LHCN-M2 (cell line): Measurements from ENCODE around the gene SMAD7. TPM values are rescaled to one million over a fixed set of nuclear protein-coding genes. Genes with fewer than 3 reads are reported as not detected.
A peak's percentile ranks its signal among the peaks of the same experiment; 100 is the strongest.

ENCODE experiments used
- DNase-seq: peaks from one replicate; pipeline ENCODE4 v3.0.0-alpha.2; 2012; ENCODE audit warnings: low read depth
- total RNA-seq: library from RNA; depleted of rRNA; stranded (reverse); fragments of >200 nt; gene quantifications from 2 replicates; pipeline ENCODE4 v1.2.3, GENCODE V29; 2014

The SMAD7 gene
- total RNA-seq, 1 experiment from 2014 or later, result 7.6 TPM

DNA sequence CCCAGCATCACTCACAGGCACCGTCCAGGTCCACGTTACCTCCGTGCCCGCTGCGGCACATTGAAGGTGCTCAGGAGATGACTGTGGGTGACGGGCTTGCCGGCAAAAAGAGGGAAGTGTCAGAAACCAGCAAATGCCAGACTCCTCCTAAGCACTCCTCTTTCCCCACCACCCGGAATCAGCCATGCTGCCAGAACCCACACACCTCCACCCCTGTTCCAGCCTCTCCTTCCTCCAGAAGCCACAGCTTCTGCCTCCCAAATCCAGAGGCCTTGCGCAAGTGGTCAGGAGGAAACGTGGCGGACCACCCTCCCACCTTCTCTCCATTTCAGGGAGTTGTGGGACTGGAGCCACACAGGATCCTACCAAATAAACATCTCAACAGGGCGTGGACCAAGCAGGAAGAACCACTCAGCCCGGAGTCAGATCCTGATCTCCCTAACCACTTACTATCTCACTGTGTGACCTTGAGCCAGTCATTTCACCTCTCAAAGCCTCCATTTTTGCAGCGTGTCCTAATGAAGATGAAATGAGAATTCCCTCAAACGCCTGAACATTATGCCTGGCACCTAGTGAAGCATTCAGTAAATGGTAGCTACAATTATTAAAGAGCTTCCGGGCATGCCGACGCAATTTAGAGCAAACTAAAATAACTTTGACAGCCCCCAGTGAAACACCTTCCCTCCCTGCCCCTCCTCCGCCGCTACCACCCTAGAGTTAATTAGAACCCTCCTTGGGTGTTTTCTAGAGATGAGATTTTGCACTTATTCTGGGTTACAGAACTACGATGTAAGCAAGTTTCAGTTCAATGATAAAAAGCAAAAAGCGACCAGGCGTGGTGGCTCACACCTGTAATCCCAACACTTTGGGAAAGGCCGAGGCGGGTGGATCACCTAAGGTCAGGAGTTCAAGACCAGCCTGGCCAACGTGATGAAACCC is 32.9 kb downstream of the SMAD7 start:
- DNase-seq, result no peak

DNA sequence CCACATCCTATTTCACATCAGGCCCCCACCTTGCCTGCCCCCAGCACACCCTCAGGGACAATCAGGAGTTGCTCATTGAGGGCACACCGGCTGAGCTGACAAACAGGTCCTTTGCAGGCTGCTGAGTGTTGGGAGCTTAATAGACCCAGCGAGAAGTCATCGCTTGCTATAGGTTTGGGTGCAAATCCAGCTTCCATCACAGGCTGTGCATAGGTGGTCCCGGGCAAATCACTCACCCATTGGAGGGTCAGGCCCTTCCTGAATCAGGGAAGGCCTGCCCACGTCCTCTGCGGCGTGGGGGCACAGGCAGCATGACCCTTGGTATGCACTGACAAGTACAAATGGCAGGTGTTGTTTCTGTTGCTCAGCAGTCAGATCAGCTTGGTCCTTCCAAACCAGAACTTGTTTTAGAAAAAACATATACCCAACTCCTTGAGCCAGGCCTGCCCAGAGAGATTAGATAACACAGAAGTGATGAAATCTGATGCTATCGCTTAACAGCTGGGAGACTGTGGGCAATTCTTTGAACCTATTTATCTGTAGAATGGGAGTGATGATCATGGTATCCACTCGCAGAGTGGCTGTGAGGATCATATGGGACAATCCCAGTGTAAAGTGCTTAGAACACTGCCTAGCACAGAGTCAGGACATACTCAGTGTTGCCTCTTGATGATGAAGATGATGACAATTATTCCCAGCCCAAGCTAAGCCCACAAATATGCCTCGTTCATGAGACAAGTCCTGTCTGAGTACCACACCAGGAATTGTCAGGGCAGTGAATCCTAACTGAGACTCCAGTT is 34.9 kb downstream of the SMAD7 start:
- peak; percentile 34 for DNase-seq

DNA sequence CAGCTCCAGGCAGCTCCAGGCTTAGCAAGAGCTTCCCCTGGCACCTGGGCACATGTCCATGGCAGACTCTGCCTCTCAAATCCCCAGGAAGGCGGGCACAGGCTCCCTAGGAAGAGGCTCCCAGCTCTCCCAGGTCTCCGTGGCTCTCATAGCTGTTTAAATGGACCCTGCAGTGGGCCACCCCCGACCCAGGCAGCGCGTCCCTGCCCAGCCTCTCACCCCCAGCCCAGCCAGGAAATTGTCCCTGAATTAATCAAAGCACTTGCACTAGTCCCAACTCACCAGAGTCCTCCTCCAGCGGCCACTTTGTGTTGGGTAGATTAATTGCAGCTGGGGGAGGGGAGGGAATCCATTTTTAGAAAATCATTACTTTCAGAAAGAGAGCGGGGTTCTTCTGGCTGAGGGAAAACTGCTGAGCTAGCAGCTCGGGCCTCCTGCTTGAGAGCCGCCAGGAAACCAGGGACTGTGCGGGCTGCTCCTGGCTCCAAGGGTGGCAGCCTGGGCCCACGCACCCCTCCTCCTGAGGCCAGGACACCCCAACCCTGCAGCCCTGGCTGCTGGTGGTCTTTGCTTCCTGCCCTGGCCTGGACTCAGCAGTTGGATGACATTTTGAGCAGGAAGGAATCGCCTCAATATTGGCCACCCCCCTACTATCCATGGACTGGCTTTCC is 36.0 kb downstream of the SMAD7 start:
- no peak for DNase-seq

DNA sequence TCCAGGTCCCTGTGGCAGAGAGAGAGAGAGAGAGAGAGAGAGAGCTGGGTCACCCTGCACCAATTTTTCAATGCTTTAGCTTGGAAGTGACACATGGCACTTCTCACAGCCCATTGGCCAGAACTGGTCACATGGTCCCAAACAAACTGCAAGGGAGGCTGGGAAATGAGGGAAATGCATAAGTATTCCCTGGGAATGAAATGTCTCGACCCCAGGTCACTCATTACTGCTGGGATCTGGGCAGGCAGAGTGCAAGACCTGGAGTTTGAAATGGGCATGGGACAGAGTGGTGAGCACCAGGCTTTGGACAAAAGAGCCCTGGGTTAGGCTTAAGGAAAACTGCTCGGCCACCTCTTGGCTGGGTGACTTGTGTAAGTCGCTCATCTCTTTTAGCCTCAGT is 37.0 kb downstream of the SMAD7 start:
- no peak for DNase-seq

DNA sequence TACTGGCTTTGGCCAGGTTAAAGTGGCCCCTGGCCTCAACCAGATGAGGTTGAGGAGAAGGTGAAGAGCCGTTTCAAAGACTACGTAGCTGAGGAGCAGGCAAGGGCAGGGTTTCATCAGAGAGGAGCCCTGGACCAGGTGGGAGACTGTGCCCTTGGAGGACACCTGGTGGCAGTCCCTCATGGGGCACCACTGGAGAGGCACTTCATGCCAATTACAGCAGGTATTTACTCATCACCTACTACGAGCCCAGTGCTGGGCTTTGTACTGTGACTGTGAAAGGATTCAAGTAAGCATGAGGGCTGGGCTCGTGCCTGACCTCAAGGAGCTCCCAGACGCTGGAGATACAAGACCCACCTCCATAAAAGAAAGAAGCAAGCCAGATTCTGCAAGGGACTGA is 37.6 kb downstream of the SMAD7 start:
- DNase-seq, result no peak

DNA sequence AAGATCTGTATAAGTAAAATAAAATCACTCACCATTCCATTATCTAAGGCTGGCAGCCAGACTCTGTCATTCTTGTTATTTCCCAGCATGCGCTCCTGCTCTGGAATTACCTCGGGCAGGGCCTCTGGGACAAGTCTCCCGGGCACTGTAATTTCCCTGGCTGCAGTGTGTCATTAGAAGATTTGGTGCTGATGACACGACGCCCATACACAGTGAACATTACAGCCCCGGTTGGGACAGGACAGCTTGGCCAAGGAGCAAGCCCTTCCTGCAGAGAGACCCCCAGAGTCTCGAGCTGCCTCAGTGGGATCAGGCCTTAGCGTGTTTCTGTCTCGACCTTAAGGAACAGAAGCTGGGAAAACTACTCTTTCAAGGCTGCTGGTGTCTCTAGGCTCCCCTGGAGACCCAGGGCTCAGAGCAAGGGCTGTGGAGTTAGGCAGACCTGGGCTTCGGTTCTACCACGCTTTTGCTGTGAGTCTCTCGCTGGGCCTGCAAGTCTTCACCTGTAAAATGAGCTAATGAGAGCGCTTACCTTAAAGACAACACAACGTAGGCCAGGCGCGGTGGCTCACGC is 39.7 kb downstream of the SMAD7 start:
- DNase-seq, result no peak

DNA sequence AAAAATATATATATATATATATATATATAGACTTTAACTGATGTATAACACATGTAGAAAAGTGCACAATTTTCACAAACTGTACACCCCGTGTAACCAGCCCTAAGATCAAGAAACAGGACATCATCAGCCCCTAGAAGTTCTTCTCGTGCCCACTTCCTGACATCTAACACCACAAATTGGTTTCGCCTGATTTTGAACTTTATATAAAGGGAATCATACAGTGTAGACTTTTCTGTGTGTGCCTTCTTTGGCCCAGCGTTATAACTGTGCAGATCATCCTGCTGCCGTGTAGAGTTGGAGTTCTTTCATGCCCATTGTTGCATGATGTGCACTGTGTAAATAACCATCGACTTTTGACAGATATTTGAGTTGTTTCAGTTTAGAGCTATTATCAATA is 41.0 kb downstream of the SMAD7 start:
- DNase-seq, result no peak

DNA sequence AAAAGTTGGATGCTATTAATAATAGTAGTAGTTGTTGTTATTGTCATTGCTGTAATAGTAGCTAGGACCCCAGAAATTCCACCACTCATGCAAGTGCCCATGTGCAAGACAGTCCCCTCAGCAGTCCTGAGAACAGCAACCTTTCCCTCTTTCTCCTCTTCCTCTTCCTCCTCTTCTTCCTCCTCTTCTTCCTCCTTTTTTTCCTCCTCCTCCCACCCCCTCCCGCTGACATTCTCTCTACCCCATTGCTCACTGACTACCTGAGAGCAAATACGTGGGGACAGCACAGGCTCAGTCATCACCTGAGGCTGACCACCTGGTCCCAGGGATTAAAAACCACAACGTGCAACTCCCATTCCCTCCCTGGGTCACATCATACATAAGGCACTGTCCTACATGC is 41.8 kb downstream of the SMAD7 start:
- DNase-seq, result no peak

DNA sequence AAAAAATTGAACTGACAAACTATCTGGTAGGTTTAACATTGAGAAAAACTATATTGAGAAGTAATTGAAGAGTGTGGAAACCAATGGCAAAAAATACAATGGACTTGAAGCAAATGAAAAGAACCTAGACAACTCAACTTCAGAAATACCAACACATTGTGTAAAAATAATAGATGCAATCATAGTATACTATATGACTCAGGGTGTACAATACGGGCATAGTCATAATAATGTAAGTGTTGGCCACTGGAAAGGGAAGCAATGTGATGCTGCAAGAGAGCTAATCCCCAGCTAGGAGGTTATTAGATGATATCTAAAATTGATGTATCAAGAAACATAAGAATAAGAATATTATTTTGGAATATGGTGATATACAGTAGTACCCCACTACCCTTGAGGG is 45.3 kb downstream of the SMAD7 start:
- DNase-seq, result no peak

DNA sequence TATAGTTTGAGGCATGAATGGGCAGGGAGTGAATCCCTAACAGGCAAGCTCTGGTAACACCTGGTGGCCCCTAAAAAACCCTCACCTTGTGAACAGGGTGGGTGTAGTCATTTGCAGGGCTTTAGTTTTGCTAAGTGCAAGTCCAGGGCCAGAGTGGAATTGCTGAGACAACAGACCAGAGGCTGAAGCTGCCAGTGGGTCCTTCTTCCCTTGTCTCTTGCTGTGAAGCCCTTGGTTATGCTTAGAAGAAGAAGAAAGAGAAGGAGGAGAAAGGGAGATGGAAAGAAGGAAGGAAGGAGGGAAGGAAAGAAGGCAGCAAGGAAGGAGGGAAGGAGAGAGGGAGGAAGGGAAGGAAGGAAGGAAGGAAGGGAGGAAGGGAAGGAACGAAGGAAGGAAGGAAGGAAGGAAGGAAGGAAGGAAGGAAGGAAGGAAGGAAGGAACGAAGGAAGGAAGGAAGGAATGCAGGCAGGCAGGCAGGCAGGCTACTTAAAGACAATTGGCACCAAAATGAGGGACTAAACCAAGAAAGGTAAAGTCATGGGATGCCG is 45.8 kb downstream of the SMAD7 start:
- DNase-seq, result no peak

DNA sequence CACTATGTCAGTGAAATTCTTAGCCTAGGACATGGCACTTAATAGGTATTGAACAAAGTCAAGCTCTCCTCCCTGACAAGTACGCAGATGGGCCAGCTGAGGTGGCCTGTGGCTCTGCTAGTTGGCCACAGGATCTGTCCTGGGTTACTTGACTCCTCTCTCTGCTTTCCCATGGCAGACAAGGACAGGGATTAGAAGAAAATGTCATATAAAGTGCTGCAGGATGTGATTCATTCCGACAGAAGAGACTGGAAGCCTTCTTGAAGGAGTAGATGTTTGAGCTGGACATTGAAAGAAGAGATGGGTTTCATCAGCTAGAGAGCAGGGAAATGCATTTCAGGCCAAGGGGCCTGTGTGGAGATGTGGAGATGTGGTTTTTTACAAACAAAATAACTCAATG is 46.7 kb downstream of the SMAD7 start:
- DNase-seq, result no peak

DNA sequence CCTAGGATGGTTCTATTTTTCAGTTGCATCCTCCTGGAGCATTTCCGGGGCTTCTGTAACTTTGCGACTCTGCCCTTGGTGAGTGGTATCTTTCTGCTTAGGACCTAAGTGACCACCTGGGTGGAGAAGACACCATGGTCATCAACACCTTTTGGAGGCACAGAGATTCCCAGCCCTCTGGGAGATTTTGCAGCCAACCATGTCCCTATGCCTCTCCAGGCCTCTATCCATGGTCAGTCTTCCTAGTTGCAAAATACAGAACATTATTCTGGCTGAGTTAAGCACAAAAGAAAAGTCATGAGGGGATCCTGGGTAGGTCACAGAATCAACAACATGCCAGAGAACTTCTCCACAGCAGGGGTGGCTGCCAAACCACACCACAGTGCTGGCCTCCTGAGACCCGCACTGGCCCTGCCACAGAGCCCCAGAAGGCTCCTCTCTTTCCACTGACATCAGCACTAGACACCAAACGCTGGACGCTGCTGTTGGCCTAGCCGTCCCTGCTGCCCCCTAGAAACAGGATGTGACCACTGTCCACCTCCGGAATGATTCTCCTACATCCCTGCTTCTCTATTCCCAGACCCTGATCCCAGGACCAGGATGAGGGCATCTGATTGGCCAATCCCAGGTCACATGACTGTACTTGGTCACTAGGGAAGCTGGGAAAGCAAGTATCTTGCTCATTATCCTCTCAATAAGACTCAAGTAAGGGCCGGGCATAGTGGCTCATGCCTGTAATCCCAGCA is 47.7 kb downstream of the SMAD7 start:
- DNase-seq, result no peak

DNA sequence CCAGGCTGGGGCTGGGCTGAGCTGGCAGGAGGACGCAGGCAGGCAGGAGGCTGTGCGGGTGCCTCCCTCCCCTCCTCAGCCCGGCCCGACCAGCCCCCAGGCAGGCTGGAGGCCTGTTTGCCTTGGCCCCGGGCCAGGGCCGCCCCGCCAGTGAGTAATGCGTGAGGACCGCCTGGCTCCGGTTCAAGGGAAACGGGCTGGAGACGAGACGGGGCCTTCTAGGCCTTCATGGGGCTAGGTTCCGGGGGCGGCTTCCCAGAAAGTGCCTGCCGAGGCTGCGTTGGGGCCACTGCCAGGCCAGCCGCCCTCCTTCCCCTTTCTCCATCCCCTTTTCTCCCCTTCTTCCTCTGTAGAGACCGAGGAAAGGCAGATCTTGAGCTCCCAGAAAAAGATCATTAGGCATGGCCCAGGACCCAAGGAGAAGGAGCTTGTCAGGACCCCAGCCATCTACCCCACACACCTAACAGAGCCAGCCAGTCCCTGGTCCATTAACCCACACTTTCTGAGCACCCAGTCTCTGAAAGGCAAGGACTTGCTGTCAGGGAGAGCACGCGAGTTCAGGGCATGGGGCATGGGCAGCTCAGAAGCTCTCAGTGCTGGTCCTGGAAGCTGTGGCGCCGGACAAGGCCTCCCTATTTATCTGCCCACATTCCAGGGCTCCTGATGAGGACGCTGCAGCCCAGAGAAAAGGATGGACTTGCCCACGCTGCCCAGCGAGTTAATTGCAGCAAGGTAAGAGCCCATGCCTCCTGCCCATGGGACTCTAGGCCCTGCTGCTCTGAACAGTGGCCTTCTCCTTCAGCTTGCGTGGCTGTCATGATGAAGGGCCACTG is 48.5 kb downstream of the SMAD7 start:
- peak; percentile 84 for DNase-seq

DNA sequence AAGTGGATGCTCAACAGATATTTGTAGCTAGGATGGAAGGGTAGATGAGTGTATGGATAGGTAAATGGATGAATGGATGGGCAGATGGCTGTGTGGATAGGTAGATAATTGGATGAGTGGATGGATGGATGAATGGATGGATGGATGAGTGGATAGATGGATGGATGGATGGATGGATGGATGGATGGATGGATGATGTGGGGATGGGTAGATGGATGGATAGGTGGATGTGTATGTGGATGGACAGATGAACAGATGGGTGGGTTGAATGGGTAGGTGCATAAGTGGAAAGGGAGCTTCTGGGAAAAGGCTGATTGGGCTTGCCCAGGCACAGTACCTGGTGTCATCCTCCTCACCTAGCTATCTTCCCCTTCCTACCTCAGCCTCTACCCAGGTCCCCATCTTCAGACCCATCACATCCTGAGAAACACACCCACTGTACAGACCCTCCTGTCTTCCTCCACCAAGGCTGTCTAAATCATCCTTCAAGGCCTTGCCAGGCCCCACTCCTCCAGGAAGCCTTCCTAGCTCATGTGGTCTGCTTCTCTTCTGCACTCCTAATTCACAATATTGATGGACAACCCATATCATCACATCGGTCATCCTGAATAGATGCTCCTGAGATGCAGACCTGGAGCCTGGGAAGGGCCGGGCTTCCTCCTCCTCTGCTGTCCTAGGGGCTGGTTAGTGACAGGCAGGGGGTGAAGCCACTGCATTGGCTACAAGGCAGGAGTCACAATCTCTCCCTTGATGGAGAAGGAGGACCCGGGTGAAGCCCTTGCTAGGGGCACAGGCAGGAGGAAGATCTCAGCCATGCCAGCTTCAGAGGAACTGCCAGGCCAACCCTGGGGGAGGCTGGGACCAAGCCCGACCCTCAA is 49.4 kb downstream of the SMAD7 start:
- no peak for DNase-seq

DNA sequence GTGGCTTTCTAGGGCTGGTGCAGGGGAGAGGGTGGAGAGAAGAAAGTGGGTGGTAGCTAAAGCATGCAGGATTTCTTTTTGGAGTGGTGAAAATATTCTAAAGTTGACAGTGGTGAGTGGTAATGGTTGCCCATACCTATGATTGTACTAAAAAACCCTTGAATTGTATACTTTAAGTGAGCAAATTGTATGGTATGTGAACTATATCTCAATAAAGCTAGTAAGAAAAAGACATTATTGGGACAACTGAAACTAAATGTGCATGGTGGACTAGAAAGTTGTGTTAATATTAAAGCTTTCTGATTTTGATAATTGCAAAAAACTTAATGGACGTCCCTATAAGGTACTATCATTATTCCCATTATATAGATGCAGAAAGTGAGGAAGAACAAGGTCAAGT is 50.3 kb downstream of the SMAD7 start:
- DNase-seq, result no peak

DNA sequence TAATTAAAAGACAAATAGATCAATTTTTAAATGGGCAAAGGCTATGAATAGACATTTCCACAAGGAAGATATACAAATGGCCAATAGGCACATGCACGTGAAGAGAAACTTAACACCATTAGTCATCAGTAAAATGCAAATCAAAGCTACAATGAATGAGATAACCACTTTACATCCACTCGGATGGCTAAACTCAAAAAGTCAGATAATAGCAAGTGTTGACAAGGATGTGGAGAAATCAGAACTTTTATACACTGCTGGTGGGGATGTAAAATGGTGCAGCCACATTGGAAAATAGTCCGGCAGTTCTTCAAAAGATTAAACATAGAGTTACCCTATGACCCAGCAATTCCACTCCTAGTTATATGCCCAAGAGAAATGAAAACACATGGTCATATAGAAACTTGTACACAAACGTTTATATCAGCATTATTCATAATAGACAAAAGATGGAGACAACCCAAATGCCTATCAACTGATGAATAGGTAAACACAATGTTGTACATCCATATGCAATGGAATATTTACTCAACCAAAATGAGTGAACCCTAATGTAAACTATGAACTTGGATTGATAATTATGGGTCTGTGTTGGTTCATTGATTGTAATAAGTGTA is 51.1 kb downstream of the SMAD7 start:
- no peak for DNase-seq

DNA sequence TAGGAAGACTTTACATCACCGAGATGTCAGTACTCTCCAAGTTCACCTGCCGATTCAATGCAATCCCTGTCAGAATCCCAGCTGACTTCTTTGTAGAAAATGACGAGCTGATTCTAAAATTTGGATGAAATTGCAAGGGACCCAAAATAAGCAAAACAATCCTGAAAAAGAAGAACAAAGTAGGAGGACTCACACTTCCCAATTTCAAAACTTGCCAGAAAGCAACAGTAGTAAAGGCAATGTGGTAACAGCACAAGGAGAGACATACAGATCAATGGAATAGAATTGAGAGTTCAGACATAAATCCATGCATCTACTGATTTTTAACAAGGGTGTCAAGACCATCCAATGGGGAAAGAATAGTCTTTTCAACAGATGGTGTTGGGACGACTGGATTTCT is 52.2 kb downstream of the SMAD7 start:
- DNase-seq, result no peak

DNA sequence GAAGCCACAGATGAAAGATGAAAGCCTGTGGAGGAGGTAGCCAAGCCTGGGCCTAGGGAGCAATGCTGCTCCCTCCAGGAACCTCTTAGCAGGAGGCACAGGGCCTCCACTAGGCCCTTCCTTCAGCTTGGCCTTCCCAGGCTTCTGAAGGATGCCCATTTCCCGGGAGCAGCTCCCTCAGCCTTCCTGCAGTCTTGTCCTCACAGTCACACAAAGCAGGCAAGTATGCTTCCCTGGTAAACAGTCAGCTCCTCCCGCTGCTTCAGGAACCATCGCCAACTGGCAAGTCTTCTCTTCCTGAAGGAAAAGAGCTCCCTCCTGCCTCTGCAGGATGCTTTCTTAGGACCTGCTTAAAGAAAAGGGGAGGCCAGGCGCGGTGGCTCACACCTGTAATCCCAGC is 53.2 kb downstream of the SMAD7 start:
- DNase-seq, result no peak
